Activated B cell treated with CpG ODN at 0.5 μM for 24 hours (primary cell): Measurements from ENCODE around the gene MOB1B. TPM values are rescaled to one million over a fixed set of nuclear protein-coding genes. Genes with fewer than 3 reads are reported as not detected.

Experiments
- ATAC-seq: fragments of 200-7000 bp; cut with Tn5 transposase; one replicate; pipeline ENCODE4 v1.10.0; 2021; ENCODE audit warnings: low read depth, mild to moderate bottlenecking, moderate library complexity
- CTCF ChIA-PET: fragments of 350-600 bp; sonication (Branson Sonifier 250); formaldehyde crosslinking; loops from one replicate; lab custom pipeline; 2021; ENCODE audit warnings: antibody characterized with exemption; lab: Charles Lee
- POLR2A ChIA-PET: fragments of 350-600 bp; sonication (Branson Sonifier 250); formaldehyde crosslinking; loops from one replicate; lab custom pipeline; 2021; ENCODE audit warnings: antibody characterized with exemption; lab: Charles Lee
- DNase-seq: peaks from one replicate; pipeline ENCODE4 v3.0.0; 2022
- H3K27ac Mint-ChIP-seq: one replicate; pipeline ENCODE4 v1.8.0; 2020; ENCODE audit warnings: mixed read lengths
- H3K27me3 Mint-ChIP-seq: one replicate; pipeline ENCODE4 v1.8.0; 2021; ENCODE audit warnings: mixed read lengths
- H3K36me3 Mint-ChIP-seq: one replicate; pipeline ENCODE4 v1.8.0; 2021; ENCODE audit warnings: low read depth, mixed read lengths
- H3K4me1 Mint-ChIP-seq: one replicate; pipeline ENCODE4 v1.8.0; 2021; ENCODE audit warnings: mixed read lengths
- H3K4me3 Mint-ChIP-seq: one replicate; pipeline ENCODE4 v1.8.0; 2020; ENCODE audit warnings: mild to moderate bottlenecking, mixed read lengths
- H3K9me3 Mint-ChIP-seq: one replicate; pipeline ENCODE4 v1.8.0; 2020; ENCODE audit warnings: mixed read lengths
- intact Hi-C: fragments of 100-400 bp; cut with micrococcal nuclease; formaldehyde crosslinking; loops from one replicate; pipeline ENCODE4 v1.15.1; 2024
- total RNA-seq: library from RNA; stranded (reverse); gene quantifications from 2 replicates; pipeline ENCODE4 v1.2.3, GENCODE V29; 2022
- TF ChIP-seq, protein P1 (sequence below): fragments of 200-600 bp; IDR thresholded peaks from one replicate; pipeline ENCODE4 v1.8.0; 2022; ENCODE audit warnings: antibody characterized with exemption, mild to moderate bottlenecking

Gene MOB1B
- total RNA-seq, 1 donor from 2014 or later: 23.4 TPM

- intact Hi-C loops: no loop called here
- Mint-ChIP-seq H3K27me3 (no peaks in the 10 kb centered on the region), H3K36me3 (no peaks in the 10 kb centered on the region), H3K4me3 (no peak overlapping the region), H3K4me1 (peaks cover under 1% of the 10 kb centered on the region), H3K9me3 (no peaks in the 10 kb centered on the region), H3K27ac (no peak overlapping the region)
- ATAC-seq (no peak), DNase-seq (no peak)
- ChIA-PET POLR2A (no interaction called here), CTCF (no interaction called here)
- TF ChIP-seq, protein P1, sequence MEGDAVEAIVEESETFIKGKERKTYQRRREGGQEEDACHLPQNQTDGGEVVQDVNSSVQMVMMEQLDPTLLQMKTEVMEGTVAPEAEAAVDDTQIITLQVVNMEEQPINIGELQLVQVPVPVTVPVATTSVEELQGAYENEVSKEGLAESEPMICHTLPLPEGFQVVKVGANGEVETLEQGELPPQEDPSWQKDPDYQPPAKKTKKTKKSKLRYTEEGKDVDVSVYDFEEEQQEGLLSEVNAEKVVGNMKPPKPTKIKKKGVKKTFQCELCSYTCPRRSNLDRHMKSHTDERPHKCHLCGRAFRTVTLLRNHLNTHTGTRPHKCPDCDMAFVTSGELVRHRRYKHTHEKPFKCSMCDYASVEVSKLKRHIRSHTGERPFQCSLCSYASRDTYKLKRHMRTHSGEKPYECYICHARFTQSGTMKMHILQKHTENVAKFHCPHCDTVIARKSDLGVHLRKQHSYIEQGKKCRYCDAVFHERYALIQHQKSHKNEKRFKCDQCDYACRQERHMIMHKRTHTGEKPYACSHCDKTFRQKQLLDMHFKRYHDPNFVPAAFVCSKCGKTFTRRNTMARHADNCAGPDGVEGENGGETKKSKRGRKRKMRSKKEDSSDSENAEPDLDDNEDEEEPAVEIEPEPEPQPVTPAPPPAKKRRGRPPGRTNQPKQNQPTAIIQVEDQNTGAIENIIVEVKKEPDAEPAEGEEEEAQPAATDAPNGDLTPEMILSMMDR: no peak
Observed at GRCh38 chr4:70954032-70954431, 51.9 kb downstream of the MOB1B start.

DNA sequence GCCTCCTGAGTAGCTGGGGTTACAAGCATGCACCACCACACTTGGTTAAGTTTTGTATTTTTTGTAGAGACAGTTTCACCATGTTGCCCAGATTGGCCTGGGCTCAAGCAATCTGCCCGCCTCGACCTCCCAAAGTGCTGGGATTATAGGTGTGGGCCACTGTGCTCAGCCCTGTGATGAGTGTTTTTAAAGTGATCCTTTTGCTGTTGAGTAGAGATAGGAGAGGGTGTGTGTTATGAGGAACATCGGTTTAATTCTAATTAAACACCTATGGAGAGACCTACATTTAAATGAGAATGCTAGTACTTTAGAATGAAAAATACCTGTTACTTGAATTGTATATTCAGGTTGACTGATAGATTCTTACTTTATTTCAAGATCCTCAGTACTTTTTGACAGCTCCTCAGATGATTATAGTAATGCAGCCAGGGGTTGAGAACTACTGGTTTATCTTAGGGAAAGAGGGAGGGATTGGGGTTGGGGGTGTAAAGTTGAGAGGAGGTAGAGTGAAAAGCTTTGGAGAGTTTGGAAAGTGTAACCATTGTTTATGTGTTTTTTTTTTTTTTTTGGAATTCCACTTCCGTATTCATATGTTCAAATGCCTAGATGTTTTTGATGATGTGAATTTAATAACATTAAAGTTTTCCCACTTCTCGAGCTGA lies 54.5 kb downstream of the MOB1B start:
- Mint-ChIP-seq H3K4me1 (no peaks in the 10 kb centered on the region), H3K9me3 (no peaks in the 10 kb centered on the region), H3K27ac (no peak overlapping the region), H3K4me3 (no peak overlapping the region), H3K36me3 (peaks cover 9% of the 10 kb centered on the region), H3K27me3 (no peaks in the 10 kb centered on the region)
- TF ChIP-seq, protein P1: no peak
- CTCF ChIA-PET: no interaction called here
- DNase-seq: no peak
- no peak for ATAC-seq
- intact Hi-C loops: no loop called here
- POLR2A ChIA-PET: interaction anchor here (0.7 kb wide), 1 partner anchor 355 kb away, joined by 6 read pairs; no protein-coding TSS in a partner anchor

- Mint-ChIP-seq H3K4me3 (no peak overlapping the region), H3K27me3 (no peaks in the 10 kb centered on the region), H3K9me3 (no peaks in the 10 kb centered on the region), H3K4me1 (no peaks in the 10 kb centered on the region), H3K27ac (no peak overlapping the region), H3K36me3 (peaks cover 14% of the 10 kb centered on the region)
- intact Hi-C loops: no loop called here
- DNase-seq (no peak), ATAC-seq (no peak)
- POLR2A ChIA-PET: no interaction called here
- CTCF ChIA-PET: no interaction called here
- TF ChIP-seq, protein P1: no peak
Observed at GRCh38 chr4:70958681-70959080, 56.5 kb downstream of the MOB1B start.

DNA sequence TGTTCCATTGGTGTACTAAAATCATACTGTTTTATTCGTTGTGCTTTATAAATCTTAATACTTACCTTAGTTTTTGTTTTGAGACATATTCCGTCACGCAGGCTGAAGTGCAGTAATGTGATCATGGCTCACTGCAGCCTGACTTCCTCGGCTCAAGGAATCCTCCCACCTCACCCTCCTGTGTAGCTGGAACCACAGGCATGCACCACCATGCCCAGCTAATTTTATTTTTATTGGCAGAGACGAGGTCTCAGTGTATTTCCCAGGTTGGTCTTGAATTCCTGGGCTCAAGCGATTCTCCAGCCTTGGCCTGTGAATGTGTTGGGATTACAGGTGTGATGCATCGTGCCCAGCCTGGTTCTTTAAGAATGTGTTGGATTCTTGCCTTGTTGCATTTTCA lies 66.9 kb downstream of the MOB1B start:
- Mint-ChIP-seq H3K4me3 (no peak overlapping the region), H3K36me3 (peaks cover 13% of the 10 kb centered on the region), H3K9me3 (no peaks in the 10 kb centered on the region), H3K27me3 (no peaks in the 10 kb centered on the region), H3K27ac (no peak overlapping the region), H3K4me1 (peaks cover 10% of the 10 kb centered on the region)
- DNase-seq (no peak), ATAC-seq (no peak)
- intact Hi-C loops: no loop called here
- ChIA-PET POLR2A (no interaction called here), CTCF (no interaction called here)
- TF ChIP-seq, protein P1: no peak

DNA sequence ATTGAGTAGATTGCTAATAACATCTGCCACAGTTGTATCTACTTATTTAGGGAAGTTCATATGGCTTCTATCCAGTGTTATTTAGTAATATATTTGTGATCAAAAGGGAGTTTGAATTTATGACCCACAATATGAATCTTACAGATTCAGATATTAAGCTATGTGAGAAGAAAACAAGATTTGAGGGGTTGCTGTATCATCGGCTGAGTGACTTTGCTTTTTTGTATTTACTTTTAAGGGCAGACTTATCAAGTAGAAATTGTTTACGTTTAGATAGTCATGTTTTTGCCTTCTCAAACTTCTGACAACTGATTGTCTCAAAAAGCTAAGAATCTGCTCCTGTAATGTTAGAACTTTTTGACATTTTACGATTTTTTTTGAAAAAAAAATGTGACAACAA lies 74.1 kb downstream of the MOB1B start:
- Mint-ChIP-seq H3K4me1 (peaks cover 20% of the 10 kb centered on the region), H3K4me3 (no peak overlapping the region), H3K27me3 (no peaks in the 10 kb centered on the region), H3K27ac (no peak overlapping the region), H3K36me3 (peaks cover 30% of the 10 kb centered on the region), H3K9me3 (no peaks in the 10 kb centered on the region)
- ChIA-PET CTCF (no interaction called here), POLR2A (interaction anchor here (0.7 kb wide), 1 partner anchor 17 kb away, joined by 3 read pairs; no protein-coding TSS in a partner anchor)
- ATAC-seq: no peak
- TF ChIP-seq, protein P1: no peak
- DNase-seq: no peak
- intact Hi-C loops: no loop called here
